HG03575 (cell line): Measurements from ENCODE around the gene LRRC10B.

Source experiments
- ATAC-seq: cut with Tn5 transposase; IDR thresholded peaks from one replicate; pipeline ENCODE4 v1.9.1; 2021; ENCODE audit not compliant: unreplicated experiment, insufficient number of reproducible peaks, low FRiP score; ENCODE audit errors: extremely low read depth

The LRRC10B gene

DNA sequence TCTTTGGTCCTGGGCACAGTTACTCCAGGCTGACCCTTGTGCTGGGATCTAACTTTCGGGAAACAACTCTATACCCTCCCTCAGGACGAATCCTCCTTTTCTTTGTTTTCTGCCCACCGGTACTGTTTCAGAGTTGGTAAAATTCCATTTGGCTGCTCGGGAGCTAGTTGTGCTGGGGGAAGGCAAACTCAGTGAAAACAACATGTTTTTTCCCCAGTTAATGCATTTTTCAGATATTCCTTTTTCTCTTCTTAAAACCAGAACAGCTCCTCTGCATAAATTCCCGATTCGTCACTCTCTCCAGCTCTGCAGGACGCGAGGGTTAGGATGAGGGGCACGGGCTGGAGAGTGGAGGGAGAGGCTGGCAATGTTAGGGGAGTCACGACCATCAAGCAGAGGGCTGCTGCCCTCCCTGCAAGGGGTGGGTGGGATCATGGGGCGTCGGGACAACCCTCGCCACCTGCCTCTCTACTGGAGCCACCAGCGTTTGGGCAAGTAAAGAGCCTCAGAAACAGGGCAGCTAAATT, 31.3 kb downstream of the LRRC10B start:
- ATAC-seq: no peak

DNA sequence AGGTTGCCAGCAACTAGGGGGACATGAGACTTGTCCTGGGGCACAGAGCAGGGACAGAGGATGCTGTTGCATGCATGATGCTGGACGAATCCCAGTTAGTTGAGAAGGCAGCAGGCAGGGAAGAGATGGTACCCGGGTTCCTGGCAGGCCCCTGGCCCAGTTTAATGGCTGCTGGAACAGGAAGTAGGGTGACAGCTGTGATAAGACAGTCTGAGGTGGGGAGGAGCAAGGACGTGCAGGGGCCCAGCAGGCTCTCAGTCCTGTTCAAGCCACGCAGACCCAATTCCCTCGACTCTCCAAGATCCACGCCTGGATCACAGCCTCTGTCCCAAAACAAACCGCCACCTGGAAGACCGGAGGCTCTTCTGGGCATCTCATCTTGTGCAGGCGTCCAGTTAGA, 32.0 kb downstream of the LRRC10B start:
- ATAC-seq: no peak

DNA sequence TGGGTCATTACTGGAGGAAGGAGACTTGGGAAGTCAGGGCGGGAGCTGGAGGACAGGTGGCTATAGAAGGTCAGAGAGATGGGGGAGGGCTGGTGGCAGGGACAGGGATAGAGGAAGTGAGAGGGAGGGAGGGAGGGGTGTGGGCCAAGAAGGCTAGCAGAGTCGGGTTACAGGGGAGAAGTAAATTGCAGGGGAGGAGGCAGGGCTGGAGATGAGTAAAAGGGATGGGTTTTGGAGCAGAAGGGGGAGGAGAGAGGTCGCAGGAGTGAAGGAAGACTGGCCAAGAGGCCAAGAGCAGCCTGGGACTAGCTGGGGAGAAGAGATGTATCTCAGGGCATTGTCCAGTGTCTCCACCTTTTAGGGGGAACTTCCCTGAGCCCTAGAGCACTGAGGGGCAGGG, 33.0 kb downstream of the LRRC10B start:
- no peak for ATAC-seq

DNA sequence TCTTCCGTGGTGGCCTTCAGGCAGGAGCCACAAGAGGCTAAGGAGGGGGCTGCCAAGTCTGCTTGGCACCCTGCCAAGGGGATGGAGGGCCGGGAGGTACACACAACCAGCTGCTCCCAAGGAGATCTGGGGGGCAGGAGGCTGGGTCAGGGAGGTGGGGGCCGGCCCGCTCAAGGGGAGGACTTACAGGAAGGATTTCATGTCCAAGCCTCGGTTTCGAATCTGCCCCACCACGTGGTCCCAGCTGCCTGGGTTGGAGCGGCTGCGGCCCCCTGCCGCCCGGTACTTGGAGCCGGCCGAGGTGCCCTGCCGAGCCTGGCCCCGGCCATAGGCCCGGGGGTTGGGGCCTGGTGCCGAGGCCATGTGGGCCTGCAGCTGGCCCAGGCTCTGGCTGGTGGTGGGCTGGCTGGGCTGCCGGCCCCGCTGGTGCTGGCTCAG, 33.5 kb downstream of the LRRC10B start:
- ATAC-seq: no peak

DNA sequence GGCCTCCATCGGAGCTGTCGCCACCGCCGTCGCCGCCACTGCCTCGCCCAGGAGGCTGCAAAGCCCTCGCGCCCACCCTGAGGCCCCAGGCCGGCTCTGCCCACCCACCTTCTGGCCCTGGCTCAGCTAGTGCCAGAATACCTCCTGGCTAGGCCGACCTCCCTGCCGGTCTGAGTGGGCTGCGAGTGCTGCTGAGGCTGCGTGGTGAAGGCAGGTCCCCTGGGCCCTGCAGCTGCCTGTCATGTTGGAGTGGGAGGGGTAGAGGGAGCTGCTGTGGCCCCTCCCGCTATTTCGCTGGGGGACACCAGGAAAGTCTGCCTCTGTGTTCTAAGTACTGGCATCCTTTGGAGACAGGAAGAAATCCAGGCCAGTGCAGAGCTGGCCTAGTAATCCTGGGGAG, 34.2 kb downstream of the LRRC10B start:
- no peak for ATAC-seq

DNA sequence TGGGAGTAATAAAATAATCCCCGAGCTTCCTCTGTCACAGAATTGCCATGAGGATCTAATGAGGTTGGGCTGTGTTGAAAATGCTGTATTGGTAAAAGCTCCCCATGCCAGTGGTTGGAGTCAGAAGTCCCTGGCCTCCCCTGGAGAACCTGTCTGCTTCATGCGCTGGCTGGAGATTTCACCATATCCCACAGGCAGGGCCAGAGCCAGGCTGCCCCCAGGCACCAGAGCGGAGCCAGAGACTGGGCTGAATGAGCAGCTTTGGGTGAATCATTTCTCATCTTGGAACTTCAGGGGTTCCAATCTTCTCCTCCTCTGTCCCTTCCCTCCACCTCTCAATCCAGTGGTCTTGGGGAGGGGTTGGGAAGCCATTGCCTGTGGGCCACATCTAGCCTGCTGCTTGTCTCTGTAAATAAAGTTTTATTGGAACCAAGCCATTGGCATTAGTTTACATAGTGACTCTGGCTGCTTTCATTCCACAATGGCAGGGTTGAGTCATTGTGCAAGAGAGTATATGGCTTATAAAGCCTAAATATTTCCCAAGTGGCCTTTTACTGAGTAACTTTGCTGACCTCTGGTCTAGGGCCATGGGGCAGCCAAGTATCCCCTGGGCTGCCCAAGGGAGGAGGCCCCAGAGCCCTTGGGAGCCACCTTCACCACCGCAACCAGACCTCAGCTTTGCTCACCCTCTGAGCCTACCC, 35.2 kb downstream of the LRRC10B start:
- no peak for ATAC-seq

DNA sequence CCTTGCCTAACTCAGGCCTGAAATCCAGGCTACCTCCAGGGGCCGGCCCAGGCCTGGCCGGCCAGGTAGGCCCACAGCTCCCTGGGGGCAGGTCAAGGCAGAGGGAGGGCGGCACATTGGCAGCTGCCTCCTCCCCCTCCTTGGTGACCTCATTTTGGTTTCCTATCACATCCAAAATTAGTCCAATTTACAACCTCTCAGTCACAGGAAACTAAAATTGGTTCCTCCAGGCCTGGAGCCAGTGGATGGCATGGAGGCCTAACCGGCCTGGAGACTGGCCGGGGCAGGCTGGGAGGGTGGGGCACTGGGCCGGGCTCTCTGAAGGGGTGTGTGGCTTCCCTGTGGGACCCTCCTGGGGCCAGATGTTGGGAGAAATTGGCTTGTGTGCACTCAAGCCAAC, 35.9 kb downstream of the LRRC10B start:
- ATAC-seq: no peak

DNA sequence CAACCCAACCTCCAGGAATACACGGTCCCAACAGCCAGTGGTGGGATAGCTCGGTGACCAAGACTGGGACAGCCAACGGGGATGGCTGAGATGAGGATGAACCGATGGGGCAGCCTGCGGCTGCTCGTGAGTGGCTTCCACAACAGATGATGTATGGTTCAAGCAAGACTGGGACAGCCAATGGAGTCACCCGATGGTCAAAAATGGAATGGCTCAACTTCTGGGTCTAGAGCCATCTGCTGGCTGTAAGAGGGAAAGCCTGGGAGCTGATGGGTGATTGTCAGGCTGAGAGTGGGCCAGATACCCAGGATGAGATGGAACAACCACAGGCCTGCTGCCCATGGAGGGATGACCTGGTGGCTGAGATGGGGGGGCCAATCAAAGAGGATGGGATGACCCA, 36.8 kb downstream of the LRRC10B start:
- no peak for ATAC-seq

DNA sequence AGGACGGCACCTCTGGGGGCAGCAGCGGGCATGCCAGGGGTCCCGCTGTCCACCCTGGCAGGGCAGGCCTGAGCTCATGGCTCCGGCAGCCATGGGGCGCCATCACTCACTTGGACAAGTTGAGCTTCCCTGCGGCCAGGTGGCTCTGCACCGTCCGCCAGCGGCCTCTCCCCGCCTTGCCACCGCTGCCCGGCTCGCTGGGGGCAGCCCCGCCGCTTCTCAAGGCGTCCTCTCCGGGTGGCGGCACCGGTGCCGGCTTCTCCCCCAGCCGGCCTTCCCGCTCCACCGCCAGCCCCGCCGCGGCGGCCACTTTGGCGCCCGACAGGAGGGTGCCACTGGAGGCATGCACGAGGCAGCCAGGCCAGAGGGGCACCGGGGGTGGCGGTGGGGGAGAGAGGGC, 37.4 kb downstream of the LRRC10B start:
- no peak for ATAC-seq

DNA sequence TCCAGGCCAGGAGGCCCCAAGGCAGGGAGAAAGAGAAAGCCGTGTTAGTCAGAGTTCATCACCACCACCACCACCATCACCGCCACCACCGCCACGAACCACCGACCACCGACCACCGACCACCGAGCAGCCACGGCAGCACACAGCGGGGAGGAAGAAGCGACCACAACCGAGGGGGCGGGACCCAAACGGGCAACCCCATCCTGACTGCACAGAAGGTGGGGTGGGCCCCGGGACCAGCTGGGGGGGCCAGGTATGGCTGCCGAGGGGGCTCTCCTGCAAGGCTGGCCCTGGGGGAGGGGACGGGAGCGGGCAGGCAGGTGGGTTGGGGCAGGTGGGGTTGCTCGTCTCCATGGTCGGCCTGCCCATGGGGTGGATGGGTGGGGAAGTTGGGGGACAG, 38.1 kb downstream of the LRRC10B start:
- no peak for ATAC-seq

DNA sequence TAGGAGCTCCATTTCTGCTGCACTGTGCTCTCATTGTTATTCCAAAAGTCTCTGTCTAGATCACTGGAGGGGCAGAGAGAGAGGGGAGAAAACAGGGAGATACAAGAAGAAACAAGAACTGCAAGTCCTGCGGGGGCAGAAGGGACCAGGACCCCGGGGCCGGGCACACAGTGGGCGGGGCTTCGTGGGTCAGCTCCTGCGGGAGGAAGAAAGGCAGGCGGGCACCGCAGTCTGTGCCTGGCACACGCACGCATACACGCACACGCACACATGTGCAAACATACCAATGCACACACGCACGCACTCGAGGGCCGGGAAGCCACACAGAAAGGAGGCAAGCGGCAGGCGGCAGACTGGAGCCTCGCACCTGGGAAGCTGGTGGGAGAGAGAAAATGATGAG, 38.7 kb downstream of the LRRC10B start:
- ATAC-seq: no peak

DNA sequence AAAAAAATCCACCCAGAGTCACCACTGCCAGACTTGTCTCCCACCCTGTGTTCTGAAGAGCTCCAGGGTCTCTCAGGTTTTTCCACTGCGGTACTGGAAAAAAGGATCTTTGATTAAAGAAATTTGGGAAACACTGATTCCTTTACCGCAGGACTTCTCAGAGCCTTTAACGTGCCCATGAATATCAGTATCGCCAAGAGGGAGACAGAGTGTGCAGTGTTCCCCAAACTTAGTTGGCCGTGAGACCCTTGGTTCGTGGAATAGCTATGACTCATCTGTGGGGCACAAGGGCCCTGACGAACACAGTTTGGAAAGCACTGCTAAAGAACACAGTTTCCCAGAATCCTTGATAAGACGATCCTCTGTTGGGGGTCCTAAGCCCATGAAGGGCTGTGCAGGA, 40.6 kb downstream of the LRRC10B start:
- ATAC-seq: no peak

DNA sequence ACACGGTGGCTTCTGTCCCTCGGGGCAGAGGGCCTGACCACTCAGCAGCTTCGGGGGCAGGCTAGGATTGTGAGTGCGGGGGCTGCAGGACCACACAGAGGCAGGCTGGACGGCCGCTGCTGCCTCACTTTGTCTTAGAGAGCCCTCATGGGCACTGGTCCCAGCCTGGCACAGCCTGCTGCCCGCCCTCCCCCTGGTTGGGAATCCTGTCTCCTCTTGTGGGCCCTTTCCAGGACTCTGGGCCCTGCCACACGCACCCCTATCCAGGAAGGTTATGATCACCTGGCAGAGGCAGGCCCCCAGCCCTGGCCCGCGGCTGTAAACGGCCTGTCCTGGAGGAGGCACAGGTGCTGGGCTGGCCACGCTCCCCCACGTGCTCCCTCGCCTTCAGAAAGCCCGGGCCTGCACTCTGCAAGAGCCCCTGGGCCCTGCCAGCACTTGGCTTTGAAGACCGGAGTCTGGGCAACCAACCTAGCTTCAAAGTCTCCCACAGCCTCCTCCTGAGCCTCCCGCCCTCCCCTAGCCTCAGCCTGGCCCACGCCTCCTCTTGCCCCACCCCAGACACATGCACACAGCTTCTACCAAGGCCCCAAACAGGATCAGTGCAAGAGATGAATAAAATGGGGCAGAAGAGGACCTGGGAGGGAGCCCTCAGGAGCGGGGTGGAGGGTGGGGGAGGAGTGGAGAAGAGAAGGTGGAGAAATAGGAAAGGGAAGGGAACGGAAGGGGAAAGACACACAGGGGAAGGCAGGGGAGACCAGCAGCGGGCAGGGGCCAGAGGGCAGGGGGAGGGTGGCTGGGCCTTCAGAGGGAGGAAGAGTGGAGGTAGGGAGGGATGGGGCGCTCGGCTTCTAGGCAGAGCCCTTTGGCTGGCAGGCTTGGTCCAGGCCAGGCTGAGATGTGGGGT, 41.4 kb downstream of the LRRC10B start:
- ATAC-seq: no peak

DNA sequence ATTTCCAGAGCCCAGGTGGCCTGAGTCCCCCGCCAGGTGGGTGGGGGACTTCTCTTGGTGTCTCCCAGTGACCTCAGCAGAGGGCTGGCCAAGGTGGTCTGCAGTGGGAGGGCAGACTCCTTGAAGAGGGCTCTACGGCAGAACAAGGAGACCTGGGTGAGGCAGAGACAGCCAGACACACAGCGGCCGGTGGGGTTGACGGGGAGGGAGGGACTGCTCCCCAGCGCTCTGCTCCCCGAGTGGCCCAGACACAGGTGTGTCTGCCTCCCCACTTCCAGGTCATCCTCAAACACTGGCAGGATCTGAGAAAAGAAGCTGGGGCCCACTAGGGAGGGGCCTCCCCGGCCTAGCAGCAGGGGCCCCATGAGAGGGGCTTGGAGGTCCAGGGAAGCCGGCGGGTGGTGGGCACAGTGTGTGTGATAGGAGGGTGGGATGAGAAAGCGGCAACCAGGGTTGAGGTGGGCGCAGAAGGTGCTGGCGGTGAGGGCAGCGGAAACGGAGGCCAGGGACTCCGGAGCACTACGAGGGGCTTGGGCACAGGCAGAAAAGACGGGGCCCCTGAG, 42.2 kb downstream of the LRRC10B start:
- ATAC-seq: no peak

DNA sequence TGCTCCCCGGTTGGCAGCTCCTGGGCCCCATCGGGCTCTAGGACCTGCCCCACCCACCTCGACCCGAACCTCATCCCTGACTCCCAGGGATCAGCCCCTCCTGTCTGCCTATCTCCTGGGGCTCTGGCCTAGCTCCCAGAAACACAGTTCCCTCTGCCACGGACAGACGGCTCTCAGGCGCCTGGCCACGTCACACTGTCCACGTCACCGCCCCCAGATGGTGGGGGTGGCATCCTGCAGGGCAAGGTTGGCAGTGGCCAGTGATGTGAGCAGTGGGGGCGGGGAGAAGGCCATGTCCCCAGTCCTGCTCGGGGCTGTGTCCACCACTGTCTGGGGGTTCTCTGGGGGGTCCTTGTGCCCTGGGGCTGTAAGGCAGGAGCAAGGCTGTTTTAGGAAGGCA, 43.1 kb downstream of the LRRC10B start:
- no peak for ATAC-seq

DNA sequence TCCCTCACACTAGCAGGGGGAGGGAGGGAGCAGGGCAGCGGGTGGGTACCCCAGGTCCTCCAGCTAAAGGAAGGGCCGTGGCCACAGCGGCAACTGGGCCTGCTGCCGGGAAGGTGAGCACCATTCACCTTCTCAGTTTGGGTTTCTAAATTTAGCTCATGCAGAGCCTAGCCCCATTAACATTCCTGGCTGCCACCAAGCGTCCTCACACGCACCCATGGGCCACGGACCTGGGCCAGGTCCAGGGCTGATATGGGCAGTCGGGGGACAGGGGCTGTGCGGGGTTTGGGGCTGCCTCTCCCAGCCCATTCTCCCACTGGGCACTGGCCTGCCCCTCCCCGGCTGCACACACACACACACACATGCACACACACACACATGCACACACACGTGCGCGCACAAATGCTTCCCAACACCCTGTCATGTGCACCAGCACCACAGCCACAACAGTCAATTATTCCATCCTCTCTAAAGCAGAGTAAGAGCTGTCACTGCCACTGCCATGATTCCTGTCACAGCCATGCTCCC, 43.6 kb downstream of the LRRC10B start:
- no peak for ATAC-seq

DNA sequence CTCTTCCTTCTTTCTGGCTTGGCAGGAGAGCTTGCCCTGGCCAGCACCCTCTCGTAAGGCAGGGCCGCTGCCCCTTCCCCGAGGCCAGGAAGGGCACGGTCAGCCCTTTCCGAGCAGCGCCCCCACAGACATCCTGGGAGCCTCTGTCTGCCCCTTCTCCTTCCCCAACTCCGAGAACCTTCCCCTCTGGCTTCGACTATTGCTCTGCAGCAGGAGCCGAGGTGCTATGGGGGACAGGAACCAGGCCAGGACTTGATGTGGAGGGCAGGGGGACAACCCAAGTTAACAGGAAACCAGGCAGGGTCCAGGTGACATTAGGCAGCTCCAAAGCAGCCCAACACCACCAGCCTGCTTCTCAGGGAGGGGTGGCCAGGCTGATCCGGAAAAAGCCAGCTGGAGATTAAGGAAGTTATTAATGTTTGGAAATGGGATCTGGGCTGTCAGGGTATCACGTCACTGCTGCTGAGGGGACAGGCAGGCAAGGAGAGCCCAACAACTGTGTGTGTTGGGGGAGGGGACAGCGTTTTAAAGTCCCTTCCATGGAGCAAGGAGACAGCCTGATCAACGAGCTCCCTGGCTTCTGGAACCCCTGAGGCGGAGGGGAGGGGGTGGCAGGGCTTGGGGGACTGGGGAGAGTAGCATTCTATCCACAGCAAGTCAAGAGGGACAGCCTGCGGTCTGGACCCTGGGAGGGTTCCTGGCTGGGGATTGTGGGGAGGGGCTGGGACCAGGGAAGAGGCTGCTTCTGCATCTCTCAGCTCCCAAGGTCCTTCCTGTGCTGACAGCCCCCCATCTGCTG, 45.0 kb downstream of the LRRC10B start:
- ATAC-seq: no peak

DNA sequence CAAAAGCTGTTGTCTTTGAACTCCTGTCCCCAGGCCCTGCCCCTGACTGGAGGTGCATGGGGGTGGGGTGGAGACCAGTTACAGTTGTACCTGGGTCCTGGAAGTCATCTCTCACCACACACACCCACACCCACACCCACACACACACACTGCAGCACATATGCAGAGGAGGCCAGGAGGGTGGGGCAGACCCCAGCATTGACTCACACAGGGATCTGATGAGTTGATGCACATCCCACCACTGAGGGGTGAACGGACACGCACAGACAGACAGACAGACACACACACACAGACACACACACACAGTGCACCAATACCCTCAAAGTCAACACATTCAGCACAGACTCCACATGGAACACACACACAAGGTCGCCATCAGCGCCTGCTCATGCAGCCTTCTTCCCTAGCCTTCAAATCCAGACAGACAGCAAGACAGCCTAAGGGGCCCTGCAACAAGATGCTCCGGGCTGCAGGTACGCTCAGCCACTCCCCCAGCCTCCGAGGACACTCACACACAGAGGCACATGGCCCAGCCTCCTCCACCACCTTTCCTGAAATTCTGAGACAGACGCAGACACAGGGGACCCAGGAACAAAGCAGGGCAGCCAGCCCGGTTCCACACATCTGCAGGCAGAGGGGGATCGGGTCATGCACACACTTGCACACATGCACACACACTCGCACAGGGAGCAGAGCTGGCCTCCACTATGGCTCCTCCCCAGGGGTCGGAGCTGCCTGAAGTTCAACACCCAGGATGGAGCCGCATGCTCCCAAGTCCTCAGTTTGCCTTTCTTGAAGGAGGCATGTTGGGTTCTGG, 45.8 kb downstream of the LRRC10B start:
- no peak for ATAC-seq
